ENCODE data around the gene CAPN9.

DNA sequence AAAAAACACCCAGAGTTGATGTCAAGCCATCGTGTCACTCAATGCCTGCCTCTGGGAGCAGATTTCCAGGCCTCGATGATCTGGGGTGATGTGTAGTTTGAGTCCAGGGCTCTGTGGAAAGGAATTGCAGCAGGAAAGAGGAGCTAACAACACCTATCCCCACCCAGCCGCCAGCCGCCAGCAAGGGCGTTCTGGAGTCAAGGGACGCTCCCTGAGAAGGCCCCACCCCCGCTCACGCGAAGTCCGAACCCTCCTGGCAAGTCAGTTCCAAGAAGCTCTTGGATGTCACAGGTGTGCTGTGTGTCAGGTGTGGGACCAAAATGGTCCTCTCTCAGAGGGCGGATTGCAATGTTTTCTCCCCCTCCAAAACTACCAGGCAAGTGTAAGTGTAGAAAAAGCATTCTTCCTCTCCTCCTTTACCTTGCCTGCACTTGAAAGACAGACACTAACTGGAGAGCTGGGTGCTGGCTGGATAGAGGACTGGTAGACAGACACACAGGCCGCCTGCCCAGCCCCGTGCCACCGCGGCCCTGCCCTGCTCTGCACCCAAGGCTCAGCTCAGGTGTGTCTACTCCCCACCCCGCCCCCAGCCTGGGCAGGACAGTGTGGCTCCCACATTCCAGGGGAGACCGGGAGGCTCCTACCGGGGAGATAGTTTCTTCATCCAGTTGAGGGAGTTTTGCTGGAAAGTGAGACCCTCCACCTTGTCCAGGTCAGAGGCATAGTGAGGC is 41.7 kb upstream of the CAPN9 start:
- TF ChIP-seq CTCF (IDR thresholded peaks at IDR 0.05; ENCODE audit: borderline replicate concordance, extremely low read depth, low read length, poor library complexity, severe bottlenecking) (no peak), EZH2 (IDR thresholded peaks at IDR 0.05; ENCODE audit: borderline replicate concordance, low read depth, low read length, severe bottlenecking) (no peak)

All from DND-41 (cell line).